Medulla oblongata (tissue), 1 donor: ENCODE measurements around the gene PIK3CB.
"Not testable (repeated sequence)": the region's sequence is repeated elsewhere in the genome, so short reads cannot be mapped to it uniquely, and the experiment has no call there.

Source experiments
- DNase-seq: peaks from one replicate; pipeline ENCODE4 v3.0.0-alpha.2; 2015; ENCODE audit errors: extremely low spot score

PIK3CB gene

DNA sequence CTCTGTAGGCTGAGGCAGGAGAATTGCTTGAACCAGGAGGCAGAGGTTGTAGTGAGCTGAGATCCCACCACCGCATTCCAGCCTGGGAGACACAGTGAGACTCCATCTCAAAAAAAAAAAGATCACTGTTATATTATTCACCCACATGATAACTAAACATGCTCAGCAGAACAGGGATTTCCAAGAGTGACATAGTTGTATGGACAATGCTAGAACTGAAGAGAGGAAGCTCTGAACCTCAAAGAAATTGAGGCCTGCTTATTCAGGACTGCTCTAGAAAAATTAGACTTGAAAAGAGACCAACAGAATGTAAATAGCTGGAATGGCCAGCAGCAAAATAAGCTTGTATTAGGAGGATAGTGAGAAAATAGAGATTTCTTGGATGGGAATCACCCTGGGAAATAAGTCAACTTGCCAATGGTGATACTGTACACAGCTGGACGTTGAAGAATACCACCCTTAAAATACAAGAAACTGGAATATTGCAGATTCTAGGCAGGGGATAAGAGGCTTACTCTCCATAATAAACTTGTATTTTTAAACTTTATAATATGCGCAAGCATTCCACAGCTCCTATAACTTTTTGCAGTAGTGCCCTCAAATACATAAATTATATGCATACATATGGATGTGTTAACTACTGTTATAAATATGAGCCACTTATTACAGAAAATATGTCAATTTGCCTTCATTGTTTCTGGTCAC, 28.2 kb downstream of the PIK3CB start:
- DNase-seq, result no peak

DNA sequence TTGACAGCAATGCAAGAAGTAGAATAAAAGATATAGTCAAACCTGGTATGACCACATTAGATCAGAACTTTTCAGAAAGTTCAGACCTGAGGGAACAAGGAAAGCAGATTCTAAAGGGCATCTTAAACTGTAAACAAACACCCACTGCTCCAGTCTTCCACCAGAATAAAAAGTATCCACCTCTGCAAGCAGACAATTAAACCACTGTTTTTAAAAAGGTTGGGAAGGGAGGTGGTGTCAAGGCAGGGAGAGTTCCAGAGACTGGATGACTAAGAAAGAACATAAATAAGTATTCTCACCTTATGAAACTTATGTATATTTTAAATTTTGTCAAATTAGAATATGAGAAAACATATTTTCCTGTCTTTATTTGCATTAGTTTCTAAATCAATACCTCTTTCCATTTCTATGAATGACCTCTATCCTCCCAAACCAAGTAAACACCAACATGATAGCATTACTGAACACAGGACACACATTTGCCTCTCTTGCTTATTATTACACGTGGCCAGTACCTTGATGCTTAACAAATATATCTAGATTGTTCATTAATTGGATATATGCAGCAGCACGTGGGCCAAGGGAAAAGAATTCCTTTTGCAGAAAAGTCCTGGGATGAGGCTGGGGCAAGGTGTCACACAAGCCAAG, 31.6 kb downstream of the PIK3CB start:
- no peak for DNase-seq

DNA sequence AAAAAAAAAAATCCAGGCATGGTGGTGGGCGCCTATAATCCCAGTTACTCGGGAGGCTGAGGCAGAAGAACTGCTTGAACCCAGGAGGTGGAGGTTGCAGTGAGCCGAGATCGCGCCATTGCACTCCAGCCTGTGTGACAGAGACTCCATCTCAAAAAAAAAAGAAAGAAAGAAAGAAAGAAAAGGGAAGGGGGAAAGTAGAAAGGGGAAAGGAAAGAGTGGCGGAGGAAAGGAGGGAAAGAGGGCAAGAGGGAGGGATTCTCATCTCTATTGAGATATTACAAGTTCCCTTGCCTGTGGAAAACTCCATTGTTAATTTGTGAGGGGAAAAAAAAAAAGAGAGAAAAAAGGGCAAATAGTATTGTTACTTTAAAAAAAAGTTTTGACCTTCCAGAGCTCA, 32.5 kb downstream of the PIK3CB start:
- DNase-seq, result not testable (repeated sequence)

DNA sequence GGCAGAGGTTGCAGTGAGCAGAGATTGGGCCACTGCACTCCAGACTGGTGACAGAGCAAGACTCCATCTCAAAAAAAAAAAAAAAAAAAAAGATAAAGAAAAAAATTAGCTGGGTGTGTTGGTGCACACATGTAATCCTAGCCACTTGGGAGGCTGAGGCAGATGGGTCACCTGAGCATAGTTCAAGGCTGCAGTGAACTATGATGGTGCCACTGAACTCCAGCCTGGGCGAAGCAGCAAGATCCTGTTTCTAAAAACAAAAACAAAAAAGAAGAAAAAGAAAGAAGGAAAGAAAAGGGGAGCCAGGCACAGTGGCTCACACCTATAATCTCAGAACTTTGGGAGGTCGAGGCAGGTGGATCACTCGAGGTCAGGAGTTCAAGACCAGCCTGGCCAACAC, 32.9 kb downstream of the PIK3CB start:
- no peak for DNase-seq

DNA sequence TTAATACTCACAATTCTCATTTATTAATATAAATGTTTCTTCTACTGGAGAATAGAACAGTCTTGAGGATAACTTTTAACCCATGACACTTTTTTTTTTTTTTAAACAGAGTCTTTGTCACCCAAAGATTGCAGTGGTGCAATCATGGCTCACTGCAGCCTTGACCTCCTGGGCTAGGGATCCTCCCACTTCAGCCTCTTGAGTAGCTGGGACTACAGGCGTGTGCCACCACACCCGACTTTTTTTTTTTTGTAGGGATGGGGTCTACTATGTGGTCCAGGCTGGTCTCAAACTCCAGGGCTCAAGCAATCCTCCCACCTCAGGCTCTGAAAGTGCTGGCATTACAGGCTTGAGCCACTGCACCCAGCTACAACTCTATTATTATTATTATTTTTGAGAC, 34.5 kb downstream of the PIK3CB start:
- DNase-seq, result no peak

DNA sequence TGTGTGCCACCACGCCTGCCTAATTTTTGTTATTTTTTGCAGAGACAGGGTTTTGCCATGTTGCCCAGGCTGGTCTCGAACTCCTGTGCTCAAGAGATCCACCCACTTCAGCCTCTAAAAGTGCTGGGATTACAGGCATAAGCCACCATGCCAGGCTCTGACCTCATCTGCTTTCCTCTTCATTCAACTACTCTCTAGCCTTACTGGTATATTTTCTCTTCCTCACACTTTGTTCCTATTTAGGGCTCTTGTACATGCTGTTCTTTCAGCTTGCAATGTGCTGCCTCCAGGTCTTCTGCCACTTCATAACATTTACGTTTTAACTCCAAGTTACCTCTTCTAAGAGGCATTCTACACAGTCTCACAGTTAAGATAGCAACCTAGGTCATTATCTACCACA, 34.9 kb downstream of the PIK3CB start:
- no peak for DNase-seq

DNA sequence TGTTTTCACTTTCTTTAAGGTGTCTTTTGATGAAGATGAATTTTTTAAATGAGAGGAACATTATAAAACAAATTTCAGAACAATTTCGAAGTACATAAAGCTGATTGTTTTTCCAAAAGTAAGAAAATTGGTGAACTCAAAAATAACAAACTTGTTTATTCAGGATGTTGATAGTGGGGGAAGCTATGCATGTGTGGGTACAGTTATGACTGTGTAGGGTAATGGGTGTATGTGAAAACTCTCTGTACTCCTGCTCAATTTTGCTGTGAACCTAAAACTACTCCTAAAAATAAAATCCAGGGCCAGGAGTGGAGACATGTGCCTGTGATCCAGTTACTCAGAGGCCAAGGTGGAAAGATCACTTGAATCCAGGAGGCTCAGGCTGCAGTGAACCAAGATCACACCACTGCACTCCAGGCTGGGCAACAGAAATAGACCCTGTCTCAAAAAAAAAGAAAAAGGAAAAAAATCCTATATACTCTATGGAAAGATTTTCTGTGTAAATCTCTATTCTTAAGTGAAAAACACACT, 37.2 kb downstream of the PIK3CB start:
- DNase-seq, result no peak

DNA sequence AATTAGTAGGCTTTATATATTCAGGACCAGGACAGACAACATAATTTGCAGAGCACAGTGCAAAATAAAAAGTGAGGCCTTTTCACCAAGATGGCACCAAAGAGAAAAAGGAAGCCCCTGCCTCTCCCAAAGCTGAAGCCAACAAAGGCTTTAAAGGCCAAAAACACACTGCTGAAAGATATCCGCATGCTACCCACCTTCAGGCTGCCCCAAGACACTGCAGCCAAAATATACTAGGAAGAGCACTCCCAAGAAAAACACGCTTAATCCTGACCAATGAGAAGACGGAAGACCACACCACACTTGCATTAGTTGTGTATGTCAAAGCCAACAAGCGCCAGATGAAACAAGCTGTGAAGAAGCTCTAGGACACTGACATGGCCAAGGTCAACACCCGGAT, 38.0 kb downstream of the PIK3CB start:
- no peak for DNase-seq

DNA sequence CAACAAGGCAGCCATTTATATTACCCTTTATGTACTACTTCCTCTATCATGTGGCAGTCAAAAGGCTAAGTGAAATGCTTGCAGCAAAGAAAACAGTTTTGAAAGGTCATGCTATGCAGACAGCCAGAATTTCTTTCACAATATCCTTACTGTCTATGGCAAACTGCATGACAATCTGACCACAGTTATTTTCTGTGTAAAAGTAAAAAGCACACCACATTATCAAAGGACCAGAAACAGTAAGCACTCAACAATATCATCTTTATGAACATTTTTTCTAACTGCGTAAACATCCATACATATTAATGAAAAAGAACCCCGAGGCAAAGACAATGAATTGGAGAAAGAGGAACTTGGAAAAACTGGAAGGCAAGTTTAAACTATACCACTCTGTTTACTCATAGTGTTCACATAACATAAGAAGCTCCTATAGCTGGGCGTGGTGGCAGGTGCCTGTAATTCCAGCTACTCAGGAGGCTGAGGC, 47.9 kb downstream of the PIK3CB start:
- DNase-seq, result peak; percentile 73

DNA sequence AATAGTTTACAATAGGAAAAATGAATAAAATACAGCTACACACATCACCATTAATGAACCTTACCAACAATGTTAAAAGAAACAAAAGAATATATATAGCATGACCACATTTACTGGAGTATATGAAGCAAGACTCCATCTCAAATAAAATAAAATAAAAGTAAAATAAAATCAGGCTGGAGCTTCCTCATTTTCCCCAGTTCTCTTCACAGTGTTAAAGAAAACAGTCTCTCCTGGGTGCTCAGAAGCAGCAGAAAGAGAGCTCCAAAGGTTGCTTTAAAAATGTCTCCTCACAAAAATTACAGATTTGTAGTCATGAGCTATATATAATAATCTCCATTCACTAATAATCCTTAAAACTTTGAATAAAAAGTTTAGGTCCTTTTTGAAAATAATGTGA, 48.8 kb downstream of the PIK3CB start:
- DNase-seq, result no peak

DNA sequence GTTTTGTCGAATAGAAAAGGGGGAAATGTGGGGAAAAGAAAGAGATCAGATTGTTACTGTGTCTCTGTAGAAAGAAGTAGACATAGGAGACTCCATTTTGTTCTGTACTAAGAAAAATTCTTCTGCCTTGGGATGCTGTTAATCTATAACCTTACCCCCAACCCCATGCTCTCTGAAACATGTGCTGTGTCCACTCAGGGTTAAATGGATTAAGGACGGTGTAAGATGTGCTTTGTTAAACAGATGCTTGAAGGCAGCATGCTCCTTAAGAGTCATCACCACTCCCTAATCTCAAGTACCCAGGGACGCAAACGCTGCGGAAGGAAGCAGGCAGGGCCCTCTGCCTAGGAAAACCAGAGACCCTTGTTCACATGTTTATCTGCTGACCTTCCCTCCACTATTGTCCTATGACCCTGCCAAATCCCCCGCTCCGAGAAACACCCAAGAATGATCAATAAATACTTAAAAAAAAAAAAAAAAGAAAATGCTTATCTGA, 49.3 kb downstream of the PIK3CB start:
- not testable (repeated sequence) for DNase-seq

DNA sequence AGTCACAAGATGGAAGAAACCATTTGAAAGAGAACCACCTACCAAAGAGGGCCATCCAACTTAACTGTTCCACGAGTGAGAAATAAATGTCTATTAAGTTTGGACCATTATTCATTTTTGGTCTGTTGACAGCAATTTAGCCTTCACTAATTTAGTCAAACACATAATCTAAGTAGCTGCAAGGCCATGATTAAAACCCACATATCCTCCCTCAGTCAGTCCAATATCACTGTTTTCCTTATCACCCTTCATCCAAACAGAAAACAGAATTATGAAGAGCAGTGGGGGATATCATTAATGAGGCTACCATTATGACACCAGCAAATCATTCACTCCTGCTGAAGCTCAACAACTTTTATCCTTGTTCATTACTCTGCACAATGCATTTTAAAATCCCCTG, 52.0 kb downstream of the PIK3CB start:
- no peak for DNase-seq

DNA sequence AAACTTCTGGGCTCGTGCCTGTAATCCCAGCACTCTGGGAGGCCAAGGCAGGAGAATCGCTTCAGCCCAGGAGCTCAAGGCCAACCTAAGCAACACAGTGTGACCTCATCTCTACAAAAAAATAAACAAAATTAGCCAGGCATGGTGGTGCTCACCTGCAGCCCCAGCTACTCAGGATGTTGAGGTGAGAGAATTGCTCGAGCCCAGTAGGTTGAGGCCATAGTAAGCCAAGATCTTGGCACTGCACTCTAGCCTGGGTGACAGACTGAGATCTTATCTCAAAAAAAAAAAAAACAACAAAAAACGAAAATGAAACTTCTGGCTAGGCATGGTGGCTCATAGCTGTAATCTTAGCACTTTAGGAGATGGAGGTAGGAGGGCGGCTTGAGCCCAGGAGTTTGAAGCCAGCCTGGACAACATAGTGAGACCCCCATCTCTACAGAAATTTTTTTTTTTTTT, 53.7 kb downstream of the PIK3CB start:
- DNase-seq, result no peak

DNA sequence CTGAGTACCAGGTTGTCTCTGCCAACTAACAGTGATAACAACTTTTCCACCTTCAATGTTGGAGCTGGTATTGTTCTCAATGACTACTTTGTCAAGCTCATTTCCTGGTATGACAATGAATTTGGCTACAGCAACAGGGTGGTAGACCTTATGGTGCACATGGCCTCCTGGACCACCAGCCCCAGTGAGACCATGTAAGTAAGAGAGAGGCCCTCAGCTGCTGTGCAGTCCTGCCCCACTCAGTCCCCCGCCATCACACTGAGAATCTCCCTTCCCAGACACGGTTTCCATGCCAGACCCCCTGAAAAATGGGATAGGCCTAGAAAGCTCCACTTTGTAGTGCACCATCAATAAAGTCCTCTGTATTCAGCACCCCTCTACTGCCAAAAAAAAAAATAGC, 56.1 kb downstream of the PIK3CB start:
- no peak for DNase-seq

DNA sequence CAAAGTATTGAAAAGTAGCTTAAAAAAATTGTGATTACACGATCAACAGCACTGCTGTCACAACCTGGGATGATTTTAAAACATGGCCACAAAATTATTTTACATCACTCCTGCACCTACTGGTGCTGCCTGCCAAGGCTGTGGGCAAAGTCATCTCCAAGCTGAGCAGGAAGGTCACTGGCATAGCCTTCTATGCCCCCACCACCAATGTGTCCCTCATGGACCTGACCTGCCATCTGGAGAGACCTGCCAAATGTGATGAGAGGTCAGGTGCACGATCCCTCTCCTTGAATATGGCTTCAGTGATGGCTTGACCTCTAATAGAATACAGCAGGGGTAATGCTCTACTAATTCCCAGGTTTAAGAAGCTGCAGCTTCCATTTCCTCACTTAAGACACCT, 57.8 kb downstream of the PIK3CB start:
- no peak for DNase-seq

DNA sequence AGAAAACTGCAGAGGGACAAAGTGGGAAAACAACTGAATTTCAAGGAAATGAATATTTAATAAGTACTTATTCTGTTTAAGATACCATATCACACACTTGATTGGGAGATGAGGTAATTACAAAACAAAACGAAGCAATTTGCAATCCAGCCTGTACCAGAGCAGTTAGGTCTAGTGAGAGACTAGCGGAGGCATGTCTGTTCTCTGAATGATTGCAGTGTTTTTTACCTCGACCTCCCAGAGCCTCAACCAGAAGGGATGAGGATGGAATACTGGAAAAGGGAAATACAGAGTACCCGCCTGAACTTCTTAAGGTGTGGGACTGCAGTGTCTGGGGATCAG, 59.5 kb downstream of the PIK3CB start:
- DNase-seq, result no peak

DNA sequence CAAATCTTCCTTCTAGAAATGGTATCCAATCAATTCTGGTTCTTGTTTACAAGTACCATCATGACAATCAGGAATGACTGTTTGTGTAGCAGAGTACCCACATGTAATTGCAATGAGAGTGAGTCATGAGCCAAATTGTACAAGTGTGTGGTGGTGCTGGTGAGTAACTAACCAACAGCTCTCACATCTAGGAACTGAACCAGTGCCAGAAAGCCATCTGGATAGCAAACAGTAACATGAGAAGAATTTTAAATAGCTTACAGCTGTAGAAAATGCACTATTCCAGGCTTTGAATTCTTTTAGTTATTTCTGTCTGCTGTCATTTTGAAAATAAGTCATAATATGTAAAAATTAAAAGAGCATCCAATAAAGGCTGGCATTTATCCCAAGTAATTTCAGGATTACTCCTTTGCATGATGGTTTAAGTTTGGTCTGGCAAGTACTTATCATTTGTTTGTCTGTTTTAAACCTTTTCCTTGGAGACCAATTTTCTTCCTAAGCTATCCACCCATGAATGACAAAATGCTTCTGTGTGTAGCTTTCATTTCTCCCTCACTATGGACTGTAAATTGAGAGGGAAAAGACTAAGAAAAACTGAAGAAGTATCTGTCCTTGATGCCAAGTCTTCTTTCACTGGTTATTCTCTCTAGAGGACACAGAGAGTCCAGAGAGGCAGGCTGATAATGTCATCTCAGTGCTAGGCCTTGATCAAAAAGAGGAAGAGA, 60.0 kb downstream of the PIK3CB start:
- DNase-seq, result peak; percentile 94

DNA sequence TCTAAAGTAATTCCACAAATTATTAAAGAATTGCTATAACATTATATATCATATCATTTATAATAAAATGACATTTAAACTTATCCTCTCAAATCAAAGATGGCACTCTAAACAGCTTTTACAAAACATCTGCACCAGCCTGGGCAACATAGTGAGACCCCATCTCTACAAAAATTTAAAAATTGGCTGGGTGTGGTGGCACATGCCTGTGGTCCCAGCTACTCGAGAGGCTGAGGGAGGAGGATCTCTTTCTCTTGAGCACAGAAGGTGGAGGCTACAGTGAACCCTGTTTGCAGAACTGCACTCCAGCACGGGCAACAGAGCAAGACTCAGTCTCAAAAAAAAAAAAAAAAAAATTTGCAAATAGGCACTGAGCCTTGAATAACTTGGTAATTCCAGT, 63.1 kb downstream of the PIK3CB start:
- DNase-seq, result no peak

DNA sequence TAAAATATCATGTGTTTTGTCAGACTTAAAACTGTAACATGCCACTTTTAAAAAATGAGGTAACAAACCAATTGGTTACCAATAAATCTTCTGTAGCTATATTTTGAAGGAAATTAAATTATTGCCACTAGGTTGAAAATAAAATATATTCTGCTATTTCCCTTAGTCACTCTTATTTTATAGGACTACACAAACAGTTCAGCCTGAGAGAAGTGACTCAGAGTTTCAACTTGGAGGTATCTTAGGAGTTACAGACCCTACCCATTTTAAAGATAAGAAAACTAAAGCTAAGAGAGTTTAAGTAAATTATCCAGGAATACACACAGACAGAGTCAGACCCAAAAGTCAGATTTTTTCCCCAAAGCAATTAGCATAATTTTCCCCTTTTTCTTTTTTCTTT, 65.1 kb downstream of the PIK3CB start:
- no peak for DNase-seq

DNA sequence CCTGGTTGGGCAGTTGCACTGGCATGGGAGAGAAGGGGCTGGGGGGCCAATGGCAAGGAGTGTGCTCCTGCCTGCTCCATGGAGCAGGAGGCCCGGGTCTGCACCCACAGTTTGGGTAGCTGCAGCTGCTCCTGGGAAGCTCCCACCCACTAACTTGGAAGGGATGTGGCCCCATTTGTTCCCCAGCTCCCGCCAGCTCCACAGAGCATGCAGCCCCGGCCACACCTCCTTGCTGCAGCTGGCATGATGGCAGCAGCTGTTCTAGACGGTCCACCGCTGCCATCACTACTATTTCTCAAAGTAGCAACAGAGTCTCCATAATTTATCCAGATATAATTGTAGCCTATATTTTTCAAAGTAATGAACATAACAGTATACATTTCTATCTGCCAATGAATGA, 65.8 kb downstream of the PIK3CB start:
- no peak for DNase-seq

DNA sequence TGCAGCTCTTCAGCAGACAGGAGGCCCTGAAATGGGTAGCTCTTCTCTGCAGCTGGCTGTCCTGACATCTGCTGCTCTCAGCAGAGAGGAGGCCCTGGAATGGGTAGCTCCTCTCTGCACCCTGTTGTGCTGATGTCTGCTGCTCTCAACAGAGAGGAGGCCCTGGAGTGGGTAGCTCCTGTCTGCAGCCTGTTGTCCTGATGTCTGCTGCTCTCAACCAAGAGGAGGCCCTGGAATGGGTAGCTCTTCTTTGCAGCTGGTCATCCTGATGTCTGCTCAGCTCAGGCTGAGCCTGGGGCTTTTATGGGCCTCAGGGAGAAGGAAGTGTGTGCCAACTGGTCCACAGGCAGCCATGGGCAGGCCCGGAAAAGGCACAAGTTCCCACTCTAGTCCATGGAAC, 66.6 kb downstream of the PIK3CB start:
- no peak for DNase-seq

DNA sequence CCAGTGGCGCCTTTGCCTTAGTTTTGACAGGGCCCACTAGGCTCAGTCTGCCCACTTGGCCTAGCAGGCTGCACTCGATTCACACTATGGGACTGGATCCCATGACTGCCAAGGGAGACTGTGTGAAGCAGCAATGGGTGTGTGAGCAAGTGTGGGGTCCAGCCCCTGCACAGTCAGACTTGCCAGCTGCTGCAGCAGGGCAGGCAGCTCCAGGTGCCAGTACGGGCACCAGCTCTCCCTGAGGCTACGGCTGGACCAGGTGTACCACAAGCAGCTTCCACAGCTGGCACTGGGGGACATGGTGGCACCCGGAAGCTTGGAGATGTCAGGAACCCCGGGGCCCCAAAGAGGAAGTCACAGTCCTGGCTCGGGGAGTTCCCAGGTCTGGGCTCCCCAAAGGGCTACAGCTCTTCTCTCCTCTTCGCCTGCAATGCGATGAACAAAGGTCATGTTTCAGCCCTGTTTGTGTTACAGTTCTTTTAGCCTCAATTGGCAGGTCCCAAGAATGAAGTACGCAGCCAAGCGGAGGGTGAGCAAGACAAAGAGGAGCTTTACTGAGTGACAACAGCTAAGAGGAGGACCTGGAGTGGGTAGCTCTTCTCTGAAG, 67.1 kb downstream of the PIK3CB start:
- no peak for DNase-seq
